ENCODE results near the gene TEPSIN. TPM values are rescaled to one million over a fixed set of nuclear protein-coding genes. Genes with fewer than 3 reads are reported as not detected.

Gene TEPSIN
- total RNA-seq, 1 experiment from 2014 or later = 40.7 TPM

DNA sequence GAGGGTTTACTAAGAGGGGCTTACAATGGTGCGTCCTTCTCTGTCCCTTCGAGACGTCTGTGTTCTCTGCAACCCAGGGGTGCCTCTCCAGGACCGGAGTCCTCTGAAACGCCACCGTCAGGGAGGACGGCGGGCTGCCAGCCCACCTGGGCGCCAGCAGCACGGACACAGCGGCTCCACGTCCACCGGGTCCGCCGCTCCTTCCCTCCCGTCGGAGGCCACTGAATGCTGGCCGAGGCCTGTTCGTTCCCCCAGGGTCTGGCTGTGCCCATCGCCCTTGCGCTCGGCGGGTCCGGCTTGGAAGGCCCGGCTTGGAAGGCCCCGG is 403 bp downstream of the TEPSIN start:
- H3K4me3 Mint-ChIP-seq = peak overlapping the region; percentile 70
- H3K27ac Mint-ChIP-seq = no peak overlapping the region
- ATAC-seq (no peak), DNase-seq (ENCODE audit: low spot score) (no peak)
- H3K36me3 Mint-ChIP-seq = no peaks in the 10 kb centered on the region
- ChIA-PET POLR2A (interaction anchor here (0.7 to 1.1 kb wide), 4 partner anchors 16 to 157 kb away, joined by 3 to 9 read pairs (median 3); partner anchors contain the start of genes BAHCC1 and CEP131), CTCF (interaction anchor here (1.0 to 2.1 kb wide), 18 partner anchors 8 to 316 kb away, joined by 3 to 14 read pairs (median 4); partner anchors contain the start of gene CEP131)
- H3K4me1 Mint-ChIP-seq = peaks cover 27% of the 10 kb centered on the region
- no peaks in the 10 kb centered on the region for H3K9me3 Mint-ChIP-seq
- no peaks in the 10 kb centered on the region for H3K27me3 Mint-ChIP-seq (ENCODE audit: low read depth)
- TF ChIP-seq, protein P1, sequence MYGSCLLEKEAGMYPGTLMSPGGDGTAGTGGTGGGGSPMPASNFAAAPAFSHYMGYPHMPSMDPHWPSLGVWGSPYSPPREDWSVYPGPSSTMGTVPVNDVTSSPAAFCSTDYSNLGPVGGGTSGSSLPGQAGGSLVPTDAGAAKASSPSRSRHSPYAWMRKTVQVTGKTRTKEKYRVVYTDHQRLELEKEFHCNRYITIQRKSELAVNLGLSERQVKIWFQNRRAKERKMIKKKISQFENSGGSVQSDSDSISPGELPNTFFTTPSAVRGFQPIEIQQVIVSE (CRISPR knock-in tag; IDR thresholded peaks at IDR 0.05; ENCODE audit: borderline replicate concordance) = no peak
- no peak for TF ChIP-seq ZNF138 (CRISPR knock-in tag; conservative IDR thresholded peaks at IDR 0.05)
- TF ChIP-seq, protein P2, sequence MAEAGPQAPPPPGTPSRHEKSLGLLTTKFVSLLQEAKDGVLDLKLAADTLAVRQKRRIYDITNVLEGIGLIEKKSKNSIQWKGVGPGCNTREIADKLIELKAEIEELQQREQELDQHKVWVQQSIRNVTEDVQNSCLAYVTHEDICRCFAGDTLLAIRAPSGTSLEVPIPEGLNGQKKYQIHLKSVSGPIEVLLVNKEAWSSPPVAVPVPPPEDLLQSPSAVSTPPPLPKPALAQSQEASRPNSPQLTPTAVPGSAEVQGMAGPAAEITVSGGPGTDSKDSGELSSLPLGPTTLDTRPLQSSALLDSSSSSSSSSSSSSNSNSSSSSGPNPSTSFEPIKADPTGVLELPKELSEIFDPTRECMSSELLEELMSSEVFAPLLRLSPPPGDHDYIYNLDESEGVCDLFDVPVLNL (CRISPR knock-in tag; IDR thresholded peaks at IDR 0.05; ENCODE audit: borderline replicate concordance, low read depth) = 0 out of 2 replicates have a peak, but pooled peaks have one; percentile 20
- TF ChIP-seq, protein P3, sequence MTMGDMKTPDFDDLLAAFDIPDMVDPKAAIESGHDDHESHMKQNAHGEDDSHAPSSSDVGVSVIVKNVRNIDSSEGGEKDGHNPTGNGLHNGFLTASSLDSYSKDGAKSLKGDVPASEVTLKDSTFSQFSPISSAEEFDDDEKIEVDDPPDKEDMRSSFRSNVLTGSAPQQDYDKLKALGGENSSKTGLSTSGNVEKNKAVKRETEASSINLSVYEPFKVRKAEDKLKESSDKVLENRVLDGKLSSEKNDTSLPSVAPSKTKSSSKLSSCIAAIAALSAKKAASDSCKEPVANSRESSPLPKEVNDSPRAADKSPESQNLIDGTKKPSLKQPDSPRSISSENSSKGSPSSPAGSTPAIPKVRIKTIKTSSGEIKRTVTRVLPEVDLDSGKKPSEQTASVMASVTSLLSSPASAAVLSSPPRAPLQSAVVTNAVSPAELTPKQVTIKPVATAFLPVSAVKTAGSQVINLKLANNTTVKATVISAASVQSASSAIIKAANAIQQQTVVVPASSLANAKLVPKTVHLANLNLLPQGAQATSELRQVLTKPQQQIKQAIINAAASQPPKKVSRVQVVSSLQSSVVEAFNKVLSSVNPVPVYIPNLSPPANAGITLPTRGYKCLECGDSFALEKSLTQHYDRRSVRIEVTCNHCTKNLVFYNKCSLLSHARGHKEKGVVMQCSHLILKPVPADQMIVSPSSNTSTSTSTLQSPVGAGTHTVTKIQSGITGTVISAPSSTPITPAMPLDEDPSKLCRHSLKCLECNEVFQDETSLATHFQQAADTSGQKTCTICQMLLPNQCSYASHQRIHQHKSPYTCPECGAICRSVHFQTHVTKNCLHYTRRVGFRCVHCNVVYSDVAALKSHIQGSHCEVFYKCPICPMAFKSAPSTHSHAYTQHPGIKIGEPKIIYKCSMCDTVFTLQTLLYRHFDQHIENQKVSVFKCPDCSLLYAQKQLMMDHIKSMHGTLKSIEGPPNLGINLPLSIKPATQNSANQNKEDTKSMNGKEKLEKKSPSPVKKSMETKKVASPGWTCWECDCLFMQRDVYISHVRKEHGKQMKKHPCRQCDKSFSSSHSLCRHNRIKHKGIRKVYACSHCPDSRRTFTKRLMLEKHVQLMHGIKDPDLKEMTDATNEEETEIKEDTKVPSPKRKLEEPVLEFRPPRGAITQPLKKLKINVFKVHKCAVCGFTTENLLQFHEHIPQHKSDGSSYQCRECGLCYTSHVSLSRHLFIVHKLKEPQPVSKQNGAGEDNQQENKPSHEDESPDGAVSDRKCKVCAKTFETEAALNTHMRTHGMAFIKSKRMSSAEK (CRISPR knock-in tag; IDR thresholded peaks at IDR 0.05; ENCODE audit: borderline replicate concordance) = no peak
- TF ChIP-seq, protein P4, sequence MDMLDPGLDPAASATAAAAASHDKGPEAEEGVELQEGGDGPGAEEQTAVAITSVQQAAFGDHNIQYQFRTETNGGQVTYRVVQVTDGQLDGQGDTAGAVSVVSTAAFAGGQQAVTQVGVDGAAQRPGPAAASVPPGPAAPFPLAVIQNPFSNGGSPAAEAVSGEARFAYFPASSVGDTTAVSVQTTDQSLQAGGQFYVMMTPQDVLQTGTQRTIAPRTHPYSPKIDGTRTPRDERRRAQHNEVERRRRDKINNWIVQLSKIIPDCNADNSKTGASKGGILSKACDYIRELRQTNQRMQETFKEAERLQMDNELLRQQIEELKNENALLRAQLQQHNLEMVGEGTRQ (CRISPR knock-in tag; IDR thresholded peaks at IDR 0.05) = no peak
- TF ChIP-seq, protein P5, sequence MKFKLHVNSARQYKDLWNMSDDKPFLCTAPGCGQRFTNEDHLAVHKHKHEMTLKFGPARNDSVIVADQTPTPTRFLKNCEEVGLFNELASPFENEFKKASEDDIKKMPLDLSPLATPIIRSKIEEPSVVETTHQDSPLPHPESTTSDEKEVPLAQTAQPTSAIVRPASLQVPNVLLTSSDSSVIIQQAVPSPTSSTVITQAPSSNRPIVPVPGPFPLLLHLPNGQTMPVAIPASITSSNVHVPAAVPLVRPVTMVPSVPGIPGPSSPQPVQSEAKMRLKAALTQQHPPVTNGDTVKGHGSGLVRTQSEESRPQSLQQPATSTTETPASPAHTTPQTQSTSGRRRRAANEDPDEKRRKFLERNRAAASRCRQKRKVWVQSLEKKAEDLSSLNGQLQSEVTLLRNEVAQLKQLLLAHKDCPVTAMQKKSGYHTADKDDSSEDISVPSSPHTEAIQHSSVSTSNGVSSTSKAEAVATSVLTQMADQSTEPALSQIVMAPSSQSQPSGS (CRISPR knock-in tag; IDR thresholded peaks at IDR 0.05; ENCODE audit: borderline replicate concordance, low read depth) = no peak
- no peak for TF ChIP-seq FOXK1 (CRISPR knock-in tag; IDR thresholded peaks at IDR 0.05)
- TF ChIP-seq ELF4 (CRISPR knock-in tag; IDR thresholded peaks at IDR 0.05; ENCODE audit: low read depth) = no peak
- no peak for TF ChIP-seq ZNF263 (CRISPR knock-in tag; IDR thresholded peaks at IDR 0.05; ENCODE audit: low read depth)
- no peak for TF ChIP-seq NFYB (CRISPR knock-in tag; conservative IDR thresholded peaks at IDR 0.05; ENCODE audit: low read depth)
- no peak for TF ChIP-seq OVOL2 (CRISPR knock-in tag; IDR thresholded peaks at IDR 0.05; ENCODE audit: borderline replicate concordance)
- 0 out of 2 replicates have a peak, but pooled peaks have one; percentile 43 for TF ChIP-seq KAT7 (CRISPR knock-in tag; IDR thresholded peaks at IDR 0.05; ENCODE audit: borderline replicate concordance)
- TF ChIP-seq, protein P6, sequence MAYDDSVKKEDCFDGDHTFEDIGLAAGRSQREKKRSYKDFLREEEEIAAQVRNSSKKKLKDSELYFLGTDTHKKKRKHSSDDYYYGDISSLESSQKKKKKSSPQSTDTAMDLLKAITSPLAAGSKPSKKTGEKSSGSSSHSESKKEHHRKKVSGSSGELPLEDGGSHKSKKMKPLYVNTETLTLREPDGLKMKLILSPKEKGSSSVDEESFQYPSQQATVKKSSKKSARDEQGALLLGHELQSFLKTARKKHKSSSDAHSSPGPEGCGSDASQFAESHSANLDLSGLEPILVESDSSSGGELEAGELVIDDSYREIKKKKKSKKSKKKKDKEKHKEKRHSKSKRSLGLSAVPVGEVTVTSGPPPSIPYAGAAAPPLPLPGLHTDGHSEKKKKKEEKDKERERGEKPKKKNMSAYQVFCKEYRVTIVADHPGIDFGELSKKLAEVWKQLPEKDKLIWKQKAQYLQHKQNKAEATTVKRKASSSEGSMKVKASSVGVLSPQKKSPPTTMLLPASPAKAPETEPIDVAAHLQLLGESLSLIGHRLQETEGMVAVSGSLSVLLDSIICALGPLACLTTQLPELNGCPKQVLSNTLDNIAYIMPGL (CRISPR knock-in tag; IDR thresholded peaks at IDR 0.05) = no peak
- no peak for TF ChIP-seq HMGA2 (CRISPR knock-in tag; IDR thresholded peaks at IDR 0.05)
- TF ChIP-seq ZNF416 (CRISPR knock-in tag; IDR thresholded peaks at IDR 0.05) = no peak
- TF ChIP-seq, protein P7, sequence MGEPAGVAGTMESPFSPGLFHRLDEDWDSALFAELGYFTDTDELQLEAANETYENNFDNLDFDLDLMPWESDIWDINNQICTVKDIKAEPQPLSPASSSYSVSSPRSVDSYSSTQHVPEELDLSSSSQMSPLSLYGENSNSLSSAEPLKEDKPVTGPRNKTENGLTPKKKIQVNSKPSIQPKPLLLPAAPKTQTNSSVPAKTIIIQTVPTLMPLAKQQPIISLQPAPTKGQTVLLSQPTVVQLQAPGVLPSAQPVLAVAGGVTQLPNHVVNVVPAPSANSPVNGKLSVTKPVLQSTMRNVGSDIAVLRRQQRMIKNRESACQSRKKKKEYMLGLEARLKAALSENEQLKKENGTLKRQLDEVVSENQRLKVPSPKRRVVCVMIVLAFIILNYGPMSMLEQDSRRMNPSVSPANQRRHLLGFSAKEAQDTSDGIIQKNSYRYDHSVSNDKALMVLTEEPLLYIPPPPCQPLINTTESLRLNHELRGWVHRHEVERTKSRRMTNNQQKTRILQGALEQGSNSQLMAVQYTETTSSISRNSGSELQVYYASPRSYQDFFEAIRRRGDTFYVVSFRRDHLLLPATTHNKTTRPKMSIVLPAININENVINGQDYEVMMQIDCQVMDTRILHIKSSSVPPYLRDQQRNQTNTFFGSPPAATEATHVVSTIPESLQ (CRISPR knock-in tag; IDR thresholded peaks at IDR 0.05) = no peak
- TF ChIP-seq PRRX2 (CRISPR knock-in tag; IDR thresholded peaks at IDR 0.05) = no peak

Data from WTC11 (cell line).